ENCODE results near the gene CASK.

CASK gene

DNA sequence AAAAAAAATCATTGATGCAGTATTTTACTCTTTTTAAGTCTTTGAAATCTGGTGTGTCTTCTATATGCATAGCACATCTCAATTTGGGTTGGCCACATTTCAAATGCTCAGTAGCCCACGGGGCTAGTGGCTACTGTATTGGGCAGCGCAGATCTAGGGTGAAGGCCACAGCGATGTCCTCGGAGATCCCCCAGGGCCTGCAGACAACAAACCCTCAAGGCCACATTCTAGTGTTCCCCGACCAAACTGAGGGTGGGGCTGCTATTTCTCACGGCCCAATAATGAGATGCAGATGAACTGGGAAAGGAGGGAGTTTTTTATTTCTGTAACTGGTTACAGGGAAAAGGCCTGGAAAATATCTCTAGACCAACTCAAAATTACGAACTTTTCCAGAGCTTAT lies 452.6 kb downstream of the CASK start:
- Histone ChIP-seq H3K4me3 (ENCODE audit: low read depth, low read length) (no peak overlapping the region), H3K36me3 (replicated peaks) (no peaks in the 10 kb centered on the region), H3K27ac (no peak overlapping the region), H3K27me3 (replicated peaks) (no peaks in the 10 kb centered on the region)
- TF ChIP-seq, protein P1, sequence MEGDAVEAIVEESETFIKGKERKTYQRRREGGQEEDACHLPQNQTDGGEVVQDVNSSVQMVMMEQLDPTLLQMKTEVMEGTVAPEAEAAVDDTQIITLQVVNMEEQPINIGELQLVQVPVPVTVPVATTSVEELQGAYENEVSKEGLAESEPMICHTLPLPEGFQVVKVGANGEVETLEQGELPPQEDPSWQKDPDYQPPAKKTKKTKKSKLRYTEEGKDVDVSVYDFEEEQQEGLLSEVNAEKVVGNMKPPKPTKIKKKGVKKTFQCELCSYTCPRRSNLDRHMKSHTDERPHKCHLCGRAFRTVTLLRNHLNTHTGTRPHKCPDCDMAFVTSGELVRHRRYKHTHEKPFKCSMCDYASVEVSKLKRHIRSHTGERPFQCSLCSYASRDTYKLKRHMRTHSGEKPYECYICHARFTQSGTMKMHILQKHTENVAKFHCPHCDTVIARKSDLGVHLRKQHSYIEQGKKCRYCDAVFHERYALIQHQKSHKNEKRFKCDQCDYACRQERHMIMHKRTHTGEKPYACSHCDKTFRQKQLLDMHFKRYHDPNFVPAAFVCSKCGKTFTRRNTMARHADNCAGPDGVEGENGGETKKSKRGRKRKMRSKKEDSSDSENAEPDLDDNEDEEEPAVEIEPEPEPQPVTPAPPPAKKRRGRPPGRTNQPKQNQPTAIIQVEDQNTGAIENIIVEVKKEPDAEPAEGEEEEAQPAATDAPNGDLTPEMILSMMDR (IDR thresholded peaks at IDR 0.05; ENCODE audit: low read depth, low read length, missing control alignments), result no peak
- no peak for DNase-seq
- in situ Hi-C loops (cut with HindIII; ENCODE audit: low pct_ligation_motif_present, low sequenced_read_pairs), result no loop called here

DNA sequence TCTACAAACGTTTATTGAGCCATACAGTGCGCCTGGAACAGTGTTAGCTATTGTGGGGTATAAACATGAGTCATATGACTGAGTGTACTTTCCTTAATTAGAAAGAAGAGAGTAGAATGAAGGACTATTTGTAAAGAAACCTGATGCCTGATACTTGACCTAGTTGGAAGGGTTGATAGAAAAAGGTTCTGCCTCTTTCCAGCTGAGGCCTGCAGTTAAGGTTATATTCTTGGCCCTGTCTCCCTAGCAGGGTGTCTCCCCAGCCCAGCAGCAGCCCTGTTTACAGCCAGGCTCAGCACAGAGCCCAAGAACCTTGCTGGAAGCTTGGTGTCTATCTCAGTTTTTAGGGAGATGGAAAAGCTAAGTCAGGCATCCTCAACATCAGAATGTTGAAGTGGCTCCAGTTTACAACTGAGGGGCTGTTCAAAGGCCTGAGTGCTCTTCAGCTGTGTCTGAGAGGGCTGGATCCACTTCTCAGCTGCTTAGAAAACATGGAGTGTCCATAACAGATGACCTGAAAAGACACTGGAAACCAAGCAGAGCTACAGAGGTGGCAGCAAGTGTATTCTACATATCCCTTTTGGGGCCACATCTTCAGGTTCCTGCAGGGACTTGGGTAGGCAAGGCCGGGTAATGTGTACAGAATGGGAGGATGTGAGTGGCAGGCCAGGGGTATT lies 454.6 kb downstream of the CASK start:
- H3K27ac ChIP-seq, result no peak overlapping the region
- H3K4me3 ChIP-seq (ENCODE audit: low read depth, low read length), result no peak overlapping the region
- in situ Hi-C loops (cut with HindIII; ENCODE audit: low pct_ligation_motif_present, low sequenced_read_pairs), result no loop called here
- TF ChIP-seq, protein P1 (IDR thresholded peaks at IDR 0.05; ENCODE audit: low read depth, low read length, missing control alignments), result no peak
- H3K27me3 ChIP-seq (replicated peaks), result no peaks in the 10 kb centered on the region
- DNase-seq, result no peak
- no peaks in the 10 kb centered on the region for H3K36me3 ChIP-seq (replicated peaks)
